ENCODE results near the gene SLC6A19. TPM values are rescaled to one million over a fixed set of nuclear protein-coding genes. Genes with fewer than 3 reads are reported as not detected.

The SLC6A19 gene
- polyA plus RNA-seq, 1 of the 3 experiments (the other 2 are of a cell fraction), result not detected

GRCh38 chr5:1167361-1167727 is 34.1 kb upstream of the SLC6A19 start:
- no peak overlapping the region for H3K9ac ChIP-seq
- no peaks in the 10 kb centered on the region for H4K20me1 ChIP-seq (ENCODE audit: insufficient read depth)
- CTCF ChIA-PET, result interaction anchor here (0.5 to 4.2 kb wide), 77 partner anchors 9 to 568 kb away, joined by 3 to 119 read pairs (median 5); partner anchors contain the start of genes BRD9, NKD2, SLC6A19 and TRIP13
- no peaks in the 10 kb centered on the region for H3K9me2 ChIP-seq
- H3K4me3 ChIP-seq (ENCODE audit: low read depth in 2 of 2, low read length in 1 of 2), result no peak overlapping the region
- no peaks in the 10 kb centered on the region for H3K27me3 ChIP-seq (ENCODE audit: insufficient read depth)
- 32% methylated on average over 4 of the region's 4 CpGs for WGBS (ENCODE audit: low lambda C conversion rate)
- H3K27ac ChIP-seq (ENCODE audit: low read depth in 2 of 2, low read length in 1 of 2), result no peak overlapping the region
- POLR2A ChIA-PET, result no interaction called here
- H3K9me3 ChIP-seq, result no peaks in the 10 kb centered on the region
- H3K36me3 ChIP-seq (replicated peaks in 1 of 2; ENCODE audit: control insufficient read depth in 1 of 2, insufficient read depth in 2 of 2, low read length in 1 of 2), result no peaks in the 10 kb centered on the region
- no peak overlapping the region for H2AFZ ChIP-seq (ENCODE audit: low read depth)
- no peak for DNase-seq
- no peaks in the 10 kb centered on the region for H3K79me2 ChIP-seq (ENCODE audit: insufficient read depth)
- no peak overlapping the region for H3K4me2 ChIP-seq
- H3F3A ChIP-seq (replicated peaks; ENCODE audit: insufficient read depth), result no peaks in the 10 kb centered on the region
- no peak for TF ChIP-seq MEF2A (IDR thresholded peaks at IDR 0.05; ENCODE audit: borderline replicate concordance, low read depth)
- TF ChIP-seq POLR2AphosphoS5 (IDR thresholded peaks at IDR 0.05; ENCODE audit: low read depth, low read length), result no peak
- TF ChIP-seq FOXJ3 (CRISPR knock-in tag; IDR thresholded peaks at IDR 0.05), result no peak
- TF ChIP-seq TCF12 (IDR thresholded peaks at IDR 0.05), result no peak
- TF ChIP-seq ELF1 (IDR thresholded peaks at IDR 0.05), result no peak
- TF ChIP-seq ZBTB33 (IDR thresholded peaks at IDR 0.05; ENCODE audit: borderline replicate concordance, low read depth), result no peak
- no peak for TF ChIP-seq RCOR1 (IDR thresholded peaks at IDR 0.05; ENCODE audit: low read length)
- TF ChIP-seq IRF3 (IDR thresholded peaks at IDR 0.05; ENCODE audit: low read depth, low read length), result no peak
- no peak for TF ChIP-seq SIN3A (IDR thresholded peaks at IDR 0.05; ENCODE audit: borderline replicate concordance, low read depth, low read length)
- TF ChIP-seq NFIC (IDR thresholded peaks at IDR 0.05; ENCODE audit: borderline replicate concordance), result no peak
- no peak for TF ChIP-seq TAF1 (IDR thresholded peaks at IDR 0.05; ENCODE audit: borderline replicate concordance, low read depth, low read length)
- no peak for TF ChIP-seq CTCF (IDR thresholded peaks at IDR 0.05)
- TF ChIP-seq USF2 (IDR thresholded peaks at IDR 0.05; ENCODE audit: borderline replicate concordance, low read depth, low read length), result no peak
- peaks cover 0 to 11% of the 10 kb centered on the region in 2 experiments; a peak in 1 of 4 replicates for H3K4me1 ChIP-seq (ENCODE audit: control insufficient read depth in 1 of 2, insufficient read depth in 2 of 2, low read depth in 1 of 2, low read length in 1 of 2)

Measured in SK-N-SH (cell line).